Endothelial cell of umbilical vein (primary cell): ENCODE data around the gene TMEM164.

Experiments
- EZH2 ChIP-seq: IDR thresholded peaks from 2 replicates; pipeline ENCODE4 v1.6.1; 2012; ENCODE audit warnings: borderline replicate concordance, low read depth, mild to moderate bottlenecking, moderate library complexity, low read length, inconsistent platforms; ENCODE audit not compliant: severe bottlenecking
- MAX ChIP-seq: IDR thresholded peaks from 2 replicates; pipeline ENCODE4 v1.6.1; 2011; ENCODE audit not compliant: insufficient read depth, insufficient read length
- POLR2A ChIP-seq: IDR thresholded peaks from 2 replicates; pipeline ENCODE4 v1.6.1; 2012; ENCODE audit warnings: low read depth, mild to moderate bottlenecking, control low read depth, low read length
- TF ChIP-seq, protein P1 (sequence below), 2 donors: IDR thresholded peaks; 1 replicate in 1 of 2; 2 replicates in 1 of 2; pipeline ENCODE4 v1.5.1; 2011; ENCODE audit warnings: low read length in 2 of 2, mild to moderate bottlenecking in 2 of 2, moderate library complexity in 2 of 2, control low read depth in 1 of 2, inconsistent platforms in 1 of 2, low read depth in 1 of 2; ENCODE audit not compliant: insufficient read depth in 1 of 2; ENCODE audit errors: extremely low read depth in 1 of 2

- TF ChIP-seq EZH2 (no peak), MAX (no peak), POLR2A (no peak)
- TF ChIP-seq, protein P1, sequence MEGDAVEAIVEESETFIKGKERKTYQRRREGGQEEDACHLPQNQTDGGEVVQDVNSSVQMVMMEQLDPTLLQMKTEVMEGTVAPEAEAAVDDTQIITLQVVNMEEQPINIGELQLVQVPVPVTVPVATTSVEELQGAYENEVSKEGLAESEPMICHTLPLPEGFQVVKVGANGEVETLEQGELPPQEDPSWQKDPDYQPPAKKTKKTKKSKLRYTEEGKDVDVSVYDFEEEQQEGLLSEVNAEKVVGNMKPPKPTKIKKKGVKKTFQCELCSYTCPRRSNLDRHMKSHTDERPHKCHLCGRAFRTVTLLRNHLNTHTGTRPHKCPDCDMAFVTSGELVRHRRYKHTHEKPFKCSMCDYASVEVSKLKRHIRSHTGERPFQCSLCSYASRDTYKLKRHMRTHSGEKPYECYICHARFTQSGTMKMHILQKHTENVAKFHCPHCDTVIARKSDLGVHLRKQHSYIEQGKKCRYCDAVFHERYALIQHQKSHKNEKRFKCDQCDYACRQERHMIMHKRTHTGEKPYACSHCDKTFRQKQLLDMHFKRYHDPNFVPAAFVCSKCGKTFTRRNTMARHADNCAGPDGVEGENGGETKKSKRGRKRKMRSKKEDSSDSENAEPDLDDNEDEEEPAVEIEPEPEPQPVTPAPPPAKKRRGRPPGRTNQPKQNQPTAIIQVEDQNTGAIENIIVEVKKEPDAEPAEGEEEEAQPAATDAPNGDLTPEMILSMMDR (IDR thresholded peaks at IDR 0.05; ENCODE audit: extremely low read depth in 1 of 2, insufficient read depth in 1 of 2, low read depth in 1 of 2, low read length in 2 of 2) = no peak
Observed at GRCh38 chrX:110046001-110046400, 43.1 kb downstream of the TMEM164 start.
